HG03432 (cell line): ENCODE results near the gene SCUBE3.

Experiments used
- ATAC-seq: cut with Tn5 transposase; IDR thresholded peaks from one replicate; pipeline ENCODE4 v1.9.1; 2021; ENCODE audit warnings: mild to moderate bottlenecking, moderate library complexity; ENCODE audit not compliant: unreplicated experiment

SCUBE3 gene

DNA sequence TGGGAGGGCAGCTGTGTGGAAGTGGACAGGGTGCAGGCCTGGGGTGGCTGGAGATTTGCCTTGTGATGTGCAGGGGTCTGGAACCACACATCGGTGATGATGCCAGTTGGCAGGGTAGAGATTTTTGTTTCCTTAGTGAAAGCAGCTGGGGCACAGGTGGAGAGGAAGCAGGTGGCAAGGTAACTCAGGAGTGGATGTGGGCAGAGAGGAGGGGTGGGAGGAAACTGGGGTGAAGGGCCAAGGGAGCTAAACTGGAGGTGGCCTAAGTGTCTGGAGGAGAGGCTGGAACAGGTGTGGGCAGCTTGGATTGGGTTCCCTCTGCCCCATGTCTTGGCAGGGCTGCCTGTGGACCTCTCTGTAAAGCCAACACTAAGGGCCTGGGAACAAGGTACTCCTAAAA, 4.7 kb upstream of the SCUBE3 start:
- no peak for ATAC-seq

DNA sequence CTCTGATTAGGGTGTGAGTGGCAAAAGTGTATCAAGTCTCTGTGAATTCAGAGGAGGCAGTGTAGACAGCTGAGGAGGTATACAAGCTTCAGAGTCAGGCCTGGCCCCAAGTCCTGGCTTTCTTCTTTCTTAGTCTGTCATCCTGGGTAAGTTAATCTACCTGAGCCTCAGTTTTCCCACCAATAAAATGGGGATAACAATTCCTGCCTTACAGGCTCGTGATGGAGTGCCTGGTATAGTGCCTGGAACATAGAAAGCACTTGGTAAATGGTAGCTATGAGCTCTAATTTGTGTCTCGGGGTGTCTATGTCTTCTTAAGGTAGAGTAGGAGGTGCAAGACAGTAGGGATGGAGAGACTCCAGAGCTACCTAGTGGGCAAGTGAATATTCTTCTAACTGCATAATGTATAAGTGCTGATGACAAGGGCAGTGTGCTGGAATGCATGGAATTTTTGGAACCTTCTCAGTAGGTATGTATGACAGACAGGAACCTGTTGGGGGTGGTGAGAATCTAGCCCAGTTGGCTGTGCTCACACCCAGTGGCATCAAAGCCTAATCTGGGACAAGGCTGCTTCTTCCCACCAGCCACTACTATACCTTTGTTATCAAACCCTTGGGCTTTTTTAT, 4.0 kb upstream of the SCUBE3 start:
- no peak for ATAC-seq

DNA sequence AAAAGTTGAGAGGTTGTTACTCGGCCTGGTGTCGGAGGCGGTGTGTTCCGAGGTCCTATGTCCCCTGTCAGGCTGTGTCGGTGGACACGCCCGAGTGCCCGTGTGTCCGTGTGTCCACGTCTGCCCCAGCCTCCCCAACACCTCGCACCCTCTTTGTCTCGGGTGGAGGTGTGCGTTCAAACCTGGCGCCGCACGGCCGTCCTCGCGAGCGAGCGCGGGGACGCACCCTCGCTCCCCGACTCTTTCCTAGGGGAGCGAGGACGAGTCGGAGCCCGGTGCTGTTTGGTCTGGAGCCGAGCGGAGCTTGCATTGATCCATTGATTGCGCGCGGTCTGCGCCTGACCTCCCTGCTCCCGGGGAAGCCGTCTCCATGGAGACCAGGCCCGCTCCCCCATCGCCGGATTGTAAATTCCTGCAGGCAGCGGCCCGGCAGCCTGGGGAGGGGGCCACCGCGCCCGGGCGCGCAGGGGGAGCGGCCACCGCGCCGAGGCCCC, 411 bp upstream of the SCUBE3 start:
- no peak for ATAC-seq

DNA sequence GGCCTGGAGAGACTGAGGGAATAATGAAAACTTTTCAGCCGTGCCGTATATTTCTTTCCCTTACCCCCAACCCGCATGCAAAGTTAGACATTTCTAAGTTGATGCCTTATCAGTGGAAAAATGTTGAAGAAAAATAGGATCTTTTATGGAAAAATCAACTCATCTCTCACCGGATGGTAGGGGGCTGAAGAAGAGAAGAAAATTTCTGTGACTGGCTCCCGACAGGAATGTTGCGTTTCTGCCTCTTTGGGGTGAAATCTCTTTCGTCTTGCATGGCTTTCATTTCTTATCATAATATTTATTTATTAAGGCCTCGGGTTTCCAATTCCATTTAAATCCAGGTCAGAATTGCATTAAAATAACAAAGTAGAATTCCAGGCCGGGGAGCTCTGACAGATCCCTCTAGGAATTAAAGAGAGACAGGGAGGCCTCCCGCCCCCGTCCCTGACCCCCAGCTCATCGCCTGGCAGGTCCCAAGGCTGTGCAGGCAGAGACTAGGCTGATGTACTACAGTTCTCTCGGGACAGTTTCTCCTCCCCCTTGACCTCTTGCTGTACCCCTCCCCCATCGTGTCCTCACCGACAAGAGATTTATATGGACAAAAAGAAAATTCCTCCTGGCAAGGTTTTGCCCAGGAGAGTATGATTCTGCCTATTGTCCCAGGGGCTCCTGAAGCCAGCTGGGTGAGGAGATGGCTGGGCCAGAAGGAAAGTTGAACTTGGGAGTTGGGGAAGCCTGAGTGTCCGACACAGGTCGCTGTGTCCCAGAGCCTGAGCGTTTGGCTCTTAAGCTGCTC, 1.3 kb downstream of the SCUBE3 start:
- no peak for ATAC-seq

DNA sequence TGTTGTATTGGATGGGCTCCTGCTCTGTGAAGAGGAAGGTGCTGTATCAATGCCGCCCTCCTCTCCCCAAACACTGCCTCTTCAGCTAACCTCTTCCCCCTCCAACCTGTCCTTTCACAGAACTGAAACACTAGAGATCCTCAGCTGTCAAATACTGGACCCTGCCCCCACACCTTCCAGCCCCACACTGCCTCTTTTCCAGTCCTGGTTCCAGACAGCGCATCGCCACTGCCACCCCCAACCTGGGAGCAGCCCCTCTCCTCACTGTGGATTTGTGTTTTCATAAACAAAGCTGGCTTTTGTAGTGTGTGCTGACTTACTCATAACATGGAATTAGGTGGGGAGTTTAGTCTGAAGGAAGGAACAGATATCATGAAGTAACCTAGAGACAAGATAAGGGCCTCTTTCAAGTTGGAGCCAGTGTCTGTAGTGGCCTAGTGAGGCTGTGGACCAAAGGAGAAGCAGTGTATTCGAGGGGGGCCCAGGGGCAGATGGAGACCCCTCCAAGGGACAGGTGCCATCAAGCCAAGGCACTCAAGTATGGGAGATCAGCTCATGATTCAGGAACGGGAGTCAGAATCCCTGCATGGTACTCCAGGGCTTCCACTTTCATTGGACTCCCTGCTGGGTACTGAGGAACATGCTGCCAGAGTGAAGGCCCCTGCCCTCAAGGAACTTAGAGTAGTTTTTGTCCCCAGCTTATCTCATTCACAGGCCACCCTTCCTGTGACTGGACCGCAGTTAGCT, 2.1 kb downstream of the SCUBE3 start:
- no peak for ATAC-seq

DNA sequence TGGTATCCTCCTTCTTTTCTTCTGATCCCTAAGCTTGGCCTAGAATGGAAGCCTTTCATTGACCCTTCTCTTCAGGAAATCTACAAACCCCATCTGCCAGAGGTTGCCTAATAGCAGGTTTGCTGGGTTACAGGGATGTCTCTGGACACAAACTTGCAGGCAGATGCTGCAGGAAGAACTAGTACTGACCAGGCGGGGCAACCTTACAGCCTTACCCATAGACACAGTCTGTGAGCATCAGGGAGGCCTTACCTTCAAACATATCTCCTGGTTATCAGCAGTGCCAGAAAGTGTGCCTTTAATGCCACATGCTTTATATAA, 2.6 kb downstream of the SCUBE3 start:
- no peak for ATAC-seq

DNA sequence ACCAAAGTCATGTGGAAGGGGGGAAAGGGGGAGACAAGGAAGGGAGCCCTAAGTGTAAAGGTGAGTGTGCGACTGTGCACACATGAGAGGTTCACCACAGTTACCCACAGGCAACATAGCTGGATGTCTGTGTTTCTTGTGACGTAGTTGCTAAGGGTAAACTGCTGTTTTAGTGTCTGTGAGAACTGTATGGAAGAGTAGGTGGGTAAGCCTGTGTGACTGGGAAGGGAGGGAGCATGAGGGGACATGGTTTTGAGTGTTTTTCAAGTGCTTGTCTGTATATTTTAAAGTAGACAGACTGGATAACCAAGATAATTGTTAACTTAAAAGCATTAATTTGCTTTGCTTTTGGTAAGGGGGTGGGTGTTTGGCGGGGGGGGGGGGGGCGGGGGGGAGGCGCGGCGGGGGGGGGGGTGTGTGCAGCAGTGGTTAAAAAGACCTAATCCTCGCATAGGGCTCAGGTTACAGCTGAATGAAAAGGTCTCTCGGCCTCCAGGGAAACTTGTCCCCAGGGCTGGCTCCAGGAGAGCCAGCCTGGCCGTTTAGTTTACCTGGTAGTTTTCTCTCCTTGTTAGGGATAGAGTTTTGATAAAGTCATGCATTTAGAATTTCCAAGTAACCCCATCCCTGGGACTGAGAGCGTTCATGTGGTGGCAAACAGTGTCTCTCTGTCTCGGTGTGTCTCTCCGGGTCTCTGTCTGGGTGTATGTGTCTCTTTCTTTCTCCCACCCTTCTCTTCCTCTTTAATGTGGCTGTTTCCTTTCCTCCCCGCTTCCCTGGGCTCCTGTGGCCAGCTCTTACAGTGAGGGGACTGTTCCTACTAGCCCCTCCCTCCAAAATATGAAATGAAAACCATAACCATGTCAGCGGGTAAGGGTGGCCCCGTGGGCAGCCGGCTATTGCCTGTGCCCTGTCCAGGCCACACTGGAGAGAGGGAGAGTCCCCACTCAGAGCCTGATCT, 3.4 kb downstream of the SCUBE3 start:
- ATAC-seq = no peak

DNA sequence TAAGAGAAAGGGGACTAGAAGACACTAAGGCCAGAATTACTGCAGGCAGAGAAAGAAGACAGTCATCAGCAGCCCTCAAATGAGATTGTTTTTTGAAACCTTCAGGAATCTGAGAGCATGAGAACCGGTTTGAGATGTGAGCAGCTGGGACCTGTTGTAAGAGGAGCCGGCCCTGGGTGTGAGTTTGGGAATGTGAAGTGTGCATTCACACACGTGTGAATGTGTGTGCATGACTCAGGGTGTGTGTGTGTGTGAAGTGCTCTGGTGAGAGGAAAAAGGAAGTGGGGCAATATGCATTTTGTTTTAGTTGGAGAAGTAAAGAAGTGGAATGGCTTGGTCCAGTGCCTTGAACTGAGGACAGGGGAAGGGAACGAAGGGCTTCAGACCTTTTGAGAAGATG, 4.3 kb downstream of the SCUBE3 start:
- no peak for ATAC-seq

DNA sequence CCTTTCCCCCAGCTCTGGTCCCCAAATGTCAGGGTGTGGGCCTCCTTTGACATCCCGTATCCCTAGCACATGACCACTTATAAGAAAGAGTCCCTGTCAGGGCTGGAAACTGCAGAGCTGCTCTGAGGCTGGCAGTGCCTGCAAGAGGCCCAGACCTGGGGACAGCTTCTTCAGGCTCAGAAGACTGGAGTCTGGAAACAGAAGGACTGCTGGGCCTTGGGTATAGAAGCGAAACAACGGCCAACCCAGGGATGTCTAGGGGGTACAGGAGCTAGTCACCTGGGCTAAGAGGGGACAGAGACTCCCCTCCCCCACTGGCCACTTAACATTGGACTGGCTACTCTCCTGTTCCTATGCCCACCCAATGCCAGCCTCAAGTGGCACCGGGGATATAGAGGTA, 4.7 kb downstream of the SCUBE3 start:
- ATAC-seq = no peak

DNA sequence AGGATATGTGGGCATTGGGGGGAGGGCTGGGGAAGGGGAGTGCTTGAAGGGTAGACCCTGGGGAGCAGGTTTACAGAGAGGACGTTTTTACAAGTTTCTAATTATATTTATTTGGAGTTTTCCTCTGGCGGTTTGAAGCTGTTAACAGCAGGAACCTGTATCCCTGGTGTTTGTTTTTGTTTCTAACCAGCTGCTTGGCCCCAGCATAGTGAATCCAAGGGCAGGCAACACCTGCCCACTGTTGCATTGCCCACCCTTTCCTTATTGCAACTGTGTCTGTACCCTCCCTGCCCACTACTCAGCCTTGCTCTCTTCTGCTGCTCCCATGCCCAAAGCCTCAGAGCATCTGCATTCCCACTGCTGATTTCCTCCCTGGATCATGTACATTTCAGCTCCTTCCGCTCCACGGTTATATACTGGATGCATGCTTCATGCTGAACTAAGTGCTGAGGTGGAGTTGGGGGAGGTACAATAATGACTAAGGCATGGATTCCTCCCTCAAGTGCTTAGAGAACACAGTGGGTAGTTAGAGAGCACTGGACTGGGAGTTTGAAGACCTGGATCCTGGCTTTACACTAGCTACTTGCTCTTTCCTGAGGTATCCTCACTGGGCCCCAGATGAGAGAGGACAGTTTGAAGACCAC, 6.0 kb downstream of the SCUBE3 start:
- no peak for ATAC-seq

DNA sequence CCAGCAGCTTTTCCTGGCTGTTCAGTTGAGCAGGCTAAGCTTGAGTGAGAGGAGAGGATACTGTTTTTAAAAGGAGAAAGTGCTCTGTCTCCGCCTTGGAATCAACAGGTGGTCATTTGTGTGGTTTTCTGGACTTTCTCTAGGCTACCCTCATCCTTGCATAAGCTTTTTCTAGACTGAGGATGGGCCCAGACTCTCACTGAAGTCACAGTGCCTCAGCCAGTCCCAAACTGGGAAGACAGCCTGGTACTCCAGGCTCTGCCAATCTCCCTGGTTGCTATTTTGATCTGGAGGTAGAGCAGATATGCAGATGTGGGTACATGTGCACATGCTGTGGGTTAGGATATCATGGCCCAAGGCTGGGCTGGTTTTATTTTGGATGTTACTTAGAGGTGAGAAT, 7.0 kb downstream of the SCUBE3 start:
- no peak for ATAC-seq

DNA sequence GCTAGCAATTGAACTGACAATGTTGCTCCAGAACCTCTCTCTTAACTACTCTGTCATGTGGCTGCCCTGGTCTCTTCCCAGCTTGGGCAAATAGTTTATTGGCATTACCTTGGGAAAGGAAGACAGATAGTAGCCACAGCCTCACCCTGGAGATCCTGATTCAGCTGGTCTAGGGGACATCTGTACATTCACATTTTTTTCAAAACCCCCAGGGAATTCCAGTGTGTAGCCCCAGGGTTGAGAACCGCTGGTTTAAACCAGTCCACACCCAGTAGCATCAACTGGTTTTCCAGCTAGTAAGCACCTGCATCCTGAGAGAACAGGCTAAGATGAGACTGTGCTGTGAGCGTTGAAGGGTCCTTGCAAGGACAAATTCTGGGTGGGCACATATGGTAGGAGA, 9.6 kb downstream of the SCUBE3 start:
- ATAC-seq = no peak

DNA sequence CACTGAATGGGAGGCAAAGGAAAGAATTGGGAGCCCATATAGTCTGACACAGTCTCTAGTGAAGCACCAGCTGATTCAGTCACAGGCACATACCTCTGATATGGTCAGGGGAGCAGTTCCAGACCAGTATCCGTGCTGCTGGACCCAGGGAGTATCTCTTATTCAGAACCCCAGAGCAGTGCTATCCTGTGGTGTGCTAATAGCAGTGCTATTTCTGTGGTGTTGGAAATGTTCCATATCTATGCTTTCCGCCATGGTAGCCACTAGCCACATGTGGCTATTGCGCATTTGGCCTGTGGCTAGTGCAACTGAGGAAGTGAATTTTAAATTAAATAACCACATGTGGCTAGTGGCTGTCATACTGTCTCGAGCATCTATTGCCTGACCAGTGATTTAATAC, 11.0 kb downstream of the SCUBE3 start:
- no peak for ATAC-seq

DNA sequence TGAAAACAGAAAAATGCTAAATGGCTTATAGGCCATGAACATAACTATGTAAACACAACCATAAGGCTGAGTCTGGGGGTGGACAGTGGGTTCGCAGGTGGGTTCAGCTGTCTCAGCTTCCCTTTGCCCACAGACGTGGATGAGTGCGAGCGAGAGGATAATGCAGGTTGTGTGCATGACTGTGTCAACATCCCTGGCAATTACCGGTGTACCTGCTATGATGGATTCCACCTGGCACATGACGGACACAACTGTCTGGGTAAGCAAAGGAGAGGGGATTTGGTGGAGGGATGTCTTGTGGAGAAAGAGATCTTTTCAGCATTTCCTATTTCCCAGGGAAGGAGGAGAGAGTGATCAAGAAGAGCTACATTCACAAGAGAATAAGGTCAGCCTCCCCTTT, 14.7 kb downstream of the SCUBE3 start:
- no peak for ATAC-seq

DNA sequence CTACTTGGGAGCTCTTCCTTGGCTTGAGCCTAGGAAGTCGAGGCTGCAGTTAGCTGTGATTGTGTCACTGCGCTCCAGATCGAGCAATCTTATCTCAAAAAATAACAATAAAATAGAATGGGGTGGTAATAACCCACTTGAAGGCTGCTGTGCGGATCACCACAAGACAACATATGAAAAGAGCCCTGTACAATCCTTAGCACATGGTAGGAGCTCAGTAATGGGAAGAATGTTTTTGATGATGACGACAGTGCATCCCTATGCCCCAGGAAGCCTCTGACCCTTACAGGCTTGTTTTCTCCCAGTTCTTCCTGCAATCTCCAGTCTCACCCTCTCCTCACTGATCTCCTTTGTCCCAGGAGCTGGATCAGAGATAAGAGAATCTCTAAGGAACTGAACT, 15.5 kb downstream of the SCUBE3 start:
- ATAC-seq = no peak

DNA sequence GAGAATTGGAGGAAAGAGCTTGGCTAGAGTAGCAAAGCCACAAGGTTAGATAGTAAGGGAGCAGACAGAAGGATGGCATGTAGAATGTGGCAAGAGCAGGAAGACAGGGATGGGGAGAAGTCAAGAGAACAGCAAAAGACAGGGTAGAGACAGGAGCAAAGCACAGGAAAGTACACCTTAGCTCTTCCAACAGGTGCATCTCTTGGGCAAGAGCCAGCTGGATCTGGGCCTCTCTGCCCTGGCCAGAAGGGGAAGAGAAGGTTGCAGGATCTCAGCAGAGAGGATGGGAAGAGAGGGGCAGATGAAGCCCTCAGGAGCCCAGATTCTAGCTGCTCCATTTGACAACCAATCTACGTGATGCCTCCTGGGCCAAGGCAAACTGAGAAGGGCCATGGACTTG, 16.7 kb downstream of the SCUBE3 start:
- no peak for ATAC-seq

DNA sequence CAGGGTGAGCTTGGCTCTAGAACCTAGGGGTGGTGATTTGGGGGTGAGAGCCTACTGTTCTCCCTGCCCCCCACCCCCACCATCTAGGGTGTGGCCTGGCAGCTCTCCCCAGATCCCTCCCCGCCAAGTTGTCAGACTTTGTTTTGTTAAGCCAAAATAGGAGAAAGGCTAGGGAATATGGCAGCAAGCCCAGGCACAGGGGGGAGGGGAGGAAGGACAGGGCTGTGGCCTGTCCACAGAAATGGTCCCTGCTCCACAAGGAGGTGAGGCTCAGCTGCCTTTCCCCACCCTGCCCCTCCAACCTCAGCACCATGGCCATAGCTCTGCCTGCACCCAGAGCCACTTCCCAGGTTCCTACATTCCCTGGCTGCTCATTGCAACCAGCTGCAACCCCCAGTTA, 17.2 kb downstream of the SCUBE3 start:
- no peak for ATAC-seq

DNA sequence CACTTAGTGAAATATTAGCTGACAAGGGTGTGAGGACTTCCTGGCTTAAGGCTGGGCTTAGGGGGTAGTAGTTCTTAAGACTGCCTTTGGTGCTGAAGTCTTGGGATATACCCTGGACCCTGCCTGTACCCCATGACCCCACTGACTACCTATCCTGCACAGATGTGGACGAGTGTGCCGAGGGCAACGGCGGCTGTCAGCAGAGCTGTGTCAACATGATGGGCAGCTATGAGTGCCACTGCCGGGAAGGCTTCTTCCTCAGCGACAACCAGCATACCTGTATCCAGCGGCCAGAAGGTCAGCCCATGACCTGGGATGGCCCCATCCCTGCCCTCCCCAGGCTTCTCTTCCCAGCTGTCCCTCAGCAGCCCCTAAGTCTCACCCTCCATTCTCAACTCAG, 17.8 kb downstream of the SCUBE3 start:
- ATAC-seq = no peak

DNA sequence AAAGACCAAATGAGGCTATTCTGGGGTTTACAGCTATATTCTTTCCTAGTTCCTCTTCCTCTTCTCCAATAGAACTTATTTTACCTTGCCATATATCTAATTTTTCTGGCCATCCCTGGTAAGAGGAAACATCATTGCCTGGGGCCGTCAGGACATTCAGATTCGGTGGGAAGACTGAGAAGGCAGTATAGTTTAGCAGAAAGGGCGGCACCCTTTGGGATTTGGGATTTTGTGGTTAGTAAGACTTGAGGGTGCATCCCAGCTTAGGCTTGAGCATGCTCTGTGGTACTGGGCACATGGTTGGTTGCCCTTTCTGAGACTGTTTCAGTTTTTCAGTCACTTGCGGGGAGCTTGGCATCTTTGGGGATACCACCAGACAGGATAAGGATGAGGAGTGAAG, 21.1 kb downstream of the SCUBE3 start:
- ATAC-seq = no peak

DNA sequence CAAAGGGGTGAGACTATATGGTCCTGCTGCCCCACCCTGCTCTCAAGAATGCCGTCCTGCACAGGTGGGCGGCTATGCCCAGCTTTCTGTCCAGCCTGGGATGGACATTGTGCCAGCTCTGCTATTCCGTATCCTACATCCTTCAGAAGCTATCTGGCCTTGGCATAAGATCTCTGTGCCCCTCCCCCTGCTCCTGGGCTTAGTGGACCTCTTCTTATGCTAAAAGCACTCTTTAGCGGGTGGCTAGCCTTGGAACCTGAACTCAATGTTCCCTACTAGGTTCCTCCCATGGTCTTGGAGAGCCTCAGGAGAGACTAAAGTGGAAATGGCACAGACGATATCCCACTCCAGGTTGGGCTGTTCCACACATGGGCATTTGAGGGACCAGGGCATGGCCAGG, 22.5 kb downstream of the SCUBE3 start:
- no peak for ATAC-seq
